Activated naive CD4-positive, alpha-beta T cell treated with anti-CD3 and anti-CD28 coated beads for 36 hours (primary cell): ENCODE data around the gene MMP28. TPM values are rescaled to one million over a fixed set of nuclear protein-coding genes. Genes with fewer than 3 reads are reported as not detected.

Source experiments
- CTCF ChIA-PET: fragments of 350-600 bp; sonication (Branson Sonifier 250); formaldehyde crosslinking; loops from one replicate; lab custom pipeline; 2021; ENCODE audit warnings: antibody characterized with exemption; lab: Charles Lee
- DNase-seq: peaks from one replicate; pipeline ENCODE4 v3.0.0-alpha.2; 2020
- H3K27ac Mint-ChIP-seq: one replicate; pipeline ENCODE4 v1.8.0; 2021; ENCODE audit warnings: mild to moderate bottlenecking, mixed read lengths
- H3K27me3 Mint-ChIP-seq: one replicate; pipeline ENCODE4 v1.8.0; 2021; ENCODE audit warnings: low read depth, mixed read lengths
- H3K36me3 Mint-ChIP-seq: one replicate; pipeline ENCODE4 v1.8.0; 2021; ENCODE audit warnings: low read depth, mixed read lengths
- H3K4me1 Mint-ChIP-seq: one replicate; pipeline ENCODE4 v1.8.0; 2021; ENCODE audit warnings: low read depth, mixed read lengths
- H3K4me3 Mint-ChIP-seq: one replicate; pipeline ENCODE4 v1.8.0; 2021; ENCODE audit warnings: mild to moderate bottlenecking, moderate library complexity, mixed read lengths
- H3K9me3 Mint-ChIP-seq: one replicate; pipeline ENCODE4 v1.8.0; 2021; ENCODE audit warnings: mixed read lengths
- intact Hi-C: fragments of 100-400 bp; cut with micrococcal nuclease; formaldehyde crosslinking; loops from one replicate; pipeline ENCODE4 v1.15.1; 2023
- total RNA-seq, 2 experiments: library from RNA; stranded (reverse); gene quantifications; one replicate each; pipeline ENCODE4 v1.2.3, GENCODE V29; 2021

MMP28 gene
- total RNA-seq, 2 experiments from 2014 or later, result 0.19 to 0.35 TPM

DNA sequence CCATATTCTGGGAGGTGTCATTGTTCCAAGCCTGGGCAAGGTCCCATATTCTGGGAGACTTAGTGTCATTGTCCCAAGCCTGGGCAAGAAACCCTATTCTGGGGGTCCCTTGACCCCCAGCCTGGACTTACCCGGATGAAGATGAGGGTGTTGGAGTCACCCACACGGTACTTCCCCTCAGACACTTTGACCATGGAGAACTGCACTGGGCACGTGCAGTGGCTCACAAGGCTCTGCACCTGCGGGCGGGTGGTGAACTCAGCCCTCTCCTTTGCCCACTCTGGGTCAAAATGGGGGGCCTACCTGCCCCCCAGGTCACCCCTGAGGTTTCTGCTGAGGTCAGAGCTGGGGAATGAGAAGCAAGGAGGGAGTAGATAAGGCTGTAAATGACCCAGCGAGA, 46.5 kb downstream of the MMP28 start:
- no peak for DNase-seq
- Mint-ChIP-seq H3K4me3 (no peak overlapping the region), H3K36me3 (no peaks in the 10 kb centered on the region), H3K4me1 (peaks cover 15% of the 10 kb centered on the region), H3K27ac (no peak overlapping the region), H3K27me3 (peaks cover 38% of the 10 kb centered on the region), H3K9me3 (no peaks in the 10 kb centered on the region)
- intact Hi-C loops, result loop anchor here (10.0 kb wide), 1 partner anchor 214 kb away; the partner anchor contains the start of gene SLFN12L
- CTCF ChIA-PET, result interaction anchor here (0.5 to 5.4 kb wide), 8 partner anchors 9 to 630 kb away, joined by 4 to 53 read pairs (median 6); partner anchors contain the start of genes RAD51D and RASL10B

DNA sequence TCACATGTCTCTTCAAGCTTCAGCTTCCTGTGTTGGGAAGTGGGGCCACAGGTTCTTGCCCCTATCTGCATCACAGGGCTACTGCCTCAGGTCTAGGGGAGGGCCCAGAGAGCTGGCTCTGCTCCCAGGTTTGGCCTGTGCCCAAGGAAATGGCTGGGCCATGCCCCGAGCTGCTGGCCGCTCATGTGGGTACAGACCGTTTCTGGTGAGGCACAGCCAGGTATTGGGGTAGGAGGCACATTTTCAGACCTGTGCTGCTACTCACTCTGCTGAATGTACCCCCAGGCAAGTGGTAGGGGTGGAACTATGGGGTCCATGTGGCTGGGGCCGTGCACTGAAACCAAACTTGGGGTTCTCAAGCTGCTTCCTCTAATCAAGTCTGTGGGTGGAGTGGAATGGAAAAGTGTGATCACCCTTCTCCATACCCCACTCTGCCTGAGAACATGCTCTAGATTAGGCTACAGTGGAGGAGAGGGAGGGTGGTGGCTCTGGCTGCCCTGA, 47.0 kb downstream of the MMP28 start:
- intact Hi-C loops, result loop anchor here (10.0 kb wide), 1 partner anchor 214 kb away; the partner anchor contains the start of gene SLFN12L
- CTCF ChIA-PET, result interaction anchor here (0.5 to 5.4 kb wide), 10 partner anchors 8 to 629 kb away, joined by 4 to 53 read pairs (median 6); partner anchors contain the start of genes RAD51D and RASL10B
- H3K4me3 Mint-ChIP-seq, result no peak overlapping the region
- H3K27ac Mint-ChIP-seq, result no peak overlapping the region
- DNase-seq, result no peak
- H3K27me3 Mint-ChIP-seq, result peaks cover 40% of the 10 kb centered on the region
- peaks cover 15% of the 10 kb centered on the region for H3K4me1 Mint-ChIP-seq
- H3K36me3 Mint-ChIP-seq, result no peaks in the 10 kb centered on the region
- no peaks in the 10 kb centered on the region for H3K9me3 Mint-ChIP-seq

- DNase-seq, result peak; percentile 89
- Mint-ChIP-seq H3K36me3 (no peaks in the 10 kb centered on the region), H3K27ac (no peak overlapping the region), H3K27me3 (peaks cover 42% of the 10 kb centered on the region), H3K4me3 (no peak overlapping the region), H3K9me3 (no peaks in the 10 kb centered on the region), H3K4me1 (peaks cover 15% of the 10 kb centered on the region)
- CTCF ChIA-PET, result interaction anchor here (0.6 to 5.4 kb wide), 36 partner anchors 9 to 1327 kb away, joined by 3 to 53 read pairs (median 4); partner anchors contain the start of genes C17orf50 and RASL10B
- intact Hi-C loops, result loop anchor here (1.0 to 10.0 kb wide), 6 partner anchors 134 to 749 kb away; partner anchors contain the start of gene SLFN12L
These were observed 47.9 kb downstream of the MMP28 start for GRCh38 chr17:35747540-35748017.

DNA sequence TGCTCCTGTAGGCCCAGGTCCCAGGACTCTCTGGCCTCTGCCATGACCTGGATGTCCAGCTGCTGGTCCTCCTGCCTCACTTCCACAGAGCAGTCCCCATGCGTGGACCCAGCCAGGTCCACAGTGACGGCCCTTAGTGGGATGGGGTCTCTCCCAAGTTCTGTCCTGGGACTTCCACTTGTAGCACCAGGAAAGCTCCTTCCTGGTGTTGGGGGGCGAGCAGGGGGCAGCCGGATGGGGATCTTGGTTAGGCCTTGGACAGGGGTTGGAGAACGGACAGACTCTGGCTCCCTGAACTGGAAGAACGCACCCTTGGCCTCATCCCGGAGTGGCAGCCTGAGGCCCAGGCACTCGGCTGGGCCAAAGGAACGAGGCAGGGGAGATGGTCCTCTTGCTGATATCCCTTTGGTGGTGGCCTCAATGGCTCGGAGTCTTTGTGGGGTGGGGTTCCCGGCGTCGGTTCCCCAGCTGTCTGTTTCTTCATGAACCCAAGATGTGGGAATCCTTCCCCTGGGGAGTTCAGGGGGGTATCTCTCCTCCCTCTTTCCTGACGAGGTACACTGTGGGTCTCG, 49.6 kb downstream of the MMP28 start:
- Mint-ChIP-seq H3K4me1 (peaks cover 21% of the 10 kb centered on the region), H3K4me3 (no peak overlapping the region), H3K27me3 (peaks cover 47% of the 10 kb centered on the region), H3K27ac (no peak overlapping the region), H3K36me3 (no peaks in the 10 kb centered on the region), H3K9me3 (no peaks in the 10 kb centered on the region)
- CTCF ChIA-PET, result interaction anchor here (0.6 to 5.4 kb wide), 6 partner anchors 15 to 435 kb away, joined by 3 to 53 read pairs (median 7); partner anchors contain the start of gene RASL10B
- intact Hi-C loops, result loop anchor here (2.0 to 10.0 kb wide), 3 partner anchors 191 to 433 kb away; partner anchors contain the start of gene SLFN12L
- no peak for DNase-seq

DNA sequence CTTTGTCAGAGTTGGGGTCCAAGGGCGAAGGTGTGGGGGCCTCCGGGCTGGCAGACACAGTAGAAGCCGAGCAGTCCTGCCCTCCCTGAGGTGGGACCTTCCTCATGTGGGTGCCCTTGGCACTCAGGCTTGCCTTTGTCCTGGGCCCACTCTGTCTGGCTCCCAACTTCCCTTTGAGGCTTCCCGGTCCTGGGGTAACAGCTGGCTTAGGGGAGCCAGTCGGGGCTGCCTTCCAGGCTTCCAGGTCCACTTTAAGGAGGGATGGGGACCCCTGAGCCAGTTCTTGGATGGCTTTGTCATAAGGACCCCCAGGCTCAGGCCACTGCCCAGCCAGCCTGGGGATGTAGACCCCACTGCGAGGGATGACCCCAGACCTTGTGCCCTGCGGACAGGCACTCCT, 50.2 kb downstream of the MMP28 start:
- DNase-seq, result no peak
- H3K4me3 Mint-ChIP-seq, result no peak overlapping the region
- CTCF ChIA-PET, result interaction anchor here (1.3 to 2.5 kb wide), 4 partner anchors 13 to 434 kb away, joined by 3 to 8 read pairs (median 5); partner anchors contain the start of gene RASL10B
- H3K36me3 Mint-ChIP-seq, result no peaks in the 10 kb centered on the region
- no peaks in the 10 kb centered on the region for H3K9me3 Mint-ChIP-seq
- H3K27me3 Mint-ChIP-seq, result peaks cover 45% of the 10 kb centered on the region
- peaks cover 18% of the 10 kb centered on the region for H3K4me1 Mint-ChIP-seq
- no peak overlapping the region for H3K27ac Mint-ChIP-seq
- intact Hi-C loops, result loop anchor here (10.0 kb wide), 1 partner anchor 210 kb away; the partner anchor contains the start of gene SLFN12L

GRCh38 chr17:35744830-35745229, 50.6 kb downstream of the MMP28 start:
- intact Hi-C loops, result loop anchor here (10.0 kb wide), 1 partner anchor 210 kb away; the partner anchor contains the start of gene SLFN12L
- DNase-seq, result no peak
- Mint-ChIP-seq H3K4me3 (no peak overlapping the region), H3K9me3 (no peaks in the 10 kb centered on the region), H3K36me3 (no peaks in the 10 kb centered on the region), H3K27me3 (peaks cover 45% of the 10 kb centered on the region), H3K4me1 (peaks cover 15% of the 10 kb centered on the region), H3K27ac (no peak overlapping the region)
- CTCF ChIA-PET, result interaction anchor here (0.8 to 2.5 kb wide), 5 partner anchors 13 to 434 kb away, joined by 3 to 8 read pairs (median 4); partner anchors contain the start of gene RASL10B

DNA sequence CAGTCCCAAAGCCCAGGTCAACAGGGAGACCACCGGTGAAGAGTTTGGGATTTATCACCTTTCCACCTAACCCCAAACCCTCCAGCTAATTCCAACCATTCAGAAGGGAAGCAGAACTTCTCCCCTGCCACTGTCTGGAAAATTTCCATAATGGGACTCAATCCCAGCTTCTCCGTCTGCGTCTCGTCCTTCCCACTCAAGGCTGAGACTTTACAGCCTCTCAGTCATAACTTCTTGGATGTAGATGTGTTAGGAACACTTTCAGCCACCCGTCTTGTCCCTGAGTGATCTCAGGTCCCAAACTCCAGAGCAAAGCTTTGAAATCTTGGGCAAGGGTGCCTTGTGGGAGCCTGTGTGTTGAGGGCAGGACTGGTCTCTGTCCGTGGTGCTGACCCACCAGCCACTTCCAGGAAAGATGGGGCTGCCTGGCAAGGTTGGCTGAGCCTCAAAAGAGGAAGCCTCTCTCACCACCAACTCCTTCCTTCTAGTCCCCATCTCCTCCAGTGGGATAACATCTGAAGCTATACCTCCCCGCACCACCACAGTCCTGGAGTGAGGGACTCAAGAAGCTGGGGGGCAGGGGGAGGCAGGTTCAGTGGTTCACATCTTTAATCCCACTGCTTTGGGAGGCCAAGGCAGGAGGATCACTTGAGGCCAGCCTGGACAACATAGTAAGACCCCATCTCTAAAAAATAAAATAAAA, 51.7 kb downstream of the MMP28 start:
- H3K27me3 Mint-ChIP-seq, result peaks cover 37% of the 10 kb centered on the region
- no peak overlapping the region for H3K4me3 Mint-ChIP-seq
- no peaks in the 10 kb centered on the region for H3K36me3 Mint-ChIP-seq
- no peak overlapping the region for H3K27ac Mint-ChIP-seq
- intact Hi-C loops, result loop anchor here (10.0 kb wide), 1 partner anchor 209 kb away; the partner anchor contains the start of gene SLFN12L
- no peaks in the 10 kb centered on the region for H3K9me3 Mint-ChIP-seq
- CTCF ChIA-PET, result interaction anchor here (0.8 to 2.5 kb wide), 4 partner anchors 13 to 130 kb away, joined by 3 to 8 read pairs (median 5); partner anchors contain the start of gene RASL10B
- peak; percentile 40 for DNase-seq
- H3K4me1 Mint-ChIP-seq, result peaks cover 12% of the 10 kb centered on the region

DNA sequence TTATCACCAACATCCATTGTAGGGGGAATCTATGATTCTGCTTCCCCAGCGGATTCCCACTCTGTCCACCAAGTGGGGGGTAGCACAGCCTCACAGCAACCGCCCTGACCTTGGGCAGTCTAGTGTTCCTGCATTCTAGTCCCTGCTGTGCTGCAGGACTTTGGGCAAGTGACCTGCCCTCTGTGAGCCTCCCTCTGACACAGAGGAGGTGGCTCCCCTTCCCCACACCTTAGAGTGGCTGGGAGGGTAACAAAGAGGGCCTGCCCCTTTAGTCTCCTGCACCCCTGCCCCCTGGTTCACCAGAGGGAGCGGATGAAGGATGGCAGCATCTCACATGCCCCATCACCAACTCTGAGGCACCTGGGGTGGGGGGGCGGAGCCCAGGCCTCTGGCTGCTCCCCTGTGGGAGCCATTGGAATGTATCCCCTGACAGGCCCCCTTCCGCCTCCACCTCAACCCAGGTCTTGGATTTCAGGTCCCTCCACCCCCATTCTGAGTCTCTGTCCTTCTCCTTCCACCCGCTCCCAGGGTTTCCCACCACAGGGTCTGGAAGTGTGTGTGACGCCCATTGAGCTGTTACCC, 52.5 kb downstream of the MMP28 start:
- Mint-ChIP-seq H3K4me1 (peaks cover 7% of the 10 kb centered on the region), H3K27me3 (peaks cover 30% of the 10 kb centered on the region), H3K9me3 (no peaks in the 10 kb centered on the region), H3K4me3 (no peak overlapping the region), H3K27ac (no peak overlapping the region), H3K36me3 (no peaks in the 10 kb centered on the region)
- CTCF ChIA-PET, result interaction anchor here (1.2 to 2.5 kb wide), 2 partner anchors 12 to 130 kb away, joined by 6 to 8 read pairs; partner anchors contain the start of gene RASL10B
- DNase-seq, result no peak
- intact Hi-C loops, result loop anchor here (10.0 kb wide), 1 partner anchor 208 kb away; the partner anchor contains the start of gene SLFN12L

GRCh38 chr17:35742496-35742895, 52.9 kb downstream of the MMP28 start:
- intact Hi-C loops, result loop anchor here (10.0 kb wide), 1 partner anchor 208 kb away; the partner anchor contains the start of gene SLFN12L
- CTCF ChIA-PET, result no interaction called here

GRCh38 chr17:35740997-35741931, 54.2 kb downstream of the MMP28 start:
- Mint-ChIP-seq H3K4me1 (peaks cover 6% of the 10 kb centered on the region), H3K4me3 (peak overlapping the region; percentile 36), H3K9me3 (no peaks in the 10 kb centered on the region), H3K27ac (no peak overlapping the region), H3K36me3 (no peaks in the 10 kb centered on the region), H3K27me3 (peaks cover 30% of the 10 kb centered on the region)
- peak; percentile 38 for DNase-seq
- CTCF ChIA-PET, result no interaction called here
- intact Hi-C loops, result loop anchor here (10.0 kb wide), 1 partner anchor 206 kb away; the partner anchor contains the start of gene SLFN12L

More at GRCh38 chr17:35742496-35742895, 52.9 kb downstream of the MMP28 start:
- H3K9me3 Mint-ChIP-seq, result no peaks in the 10 kb centered on the region
- H3K36me3 Mint-ChIP-seq, result no peaks in the 10 kb centered on the region
- H3K27me3 Mint-ChIP-seq, result peaks cover 30% of the 10 kb centered on the region
- H3K27ac Mint-ChIP-seq, result no peak overlapping the region
- H3K4me3 Mint-ChIP-seq, result no peak overlapping the region
- H3K4me1 Mint-ChIP-seq, result peaks cover 6% of the 10 kb centered on the region
- no peak for DNase-seq
